ENCODE results near the gene BCL11A. TPM values are rescaled to one million over a fixed set of nuclear protein-coding genes. Genes with fewer than 3 reads are reported as not detected.

The BCL11A gene
- total RNA-seq, 1 donor from 2014 or later: 29.8 TPM

GRCh38 chr2:60520917-60521539, 32.4 kb downstream of the BCL11A start:
- H3K4me3 Mint-ChIP-seq (ENCODE audit: unreplicated experiment): no peak overlapping the region

GRCh38 chr2:60520151-60520876, 33.1 kb downstream of the BCL11A start:
- Mint-ChIP-seq H3K27me3 (ENCODE audit: low read depth, unreplicated experiment) (no peaks in the 10 kb centered on the region), H3K36me3 (ENCODE audit: low read depth, unreplicated experiment) (peaks cover 9% of the 10 kb centered on the region), H3K9me3 (ENCODE audit: unreplicated experiment) (peaks cover 2% of the 10 kb centered on the region), H3K4me3 (ENCODE audit: unreplicated experiment) (no peak overlapping the region), H3K27ac (ENCODE audit: unreplicated experiment) (peak overlapping the region; percentile 85), H3K4me1 (ENCODE audit: low read depth, unreplicated experiment) (peaks cover 57% of the 10 kb centered on the region)
- FAIRE-seq (no peak), DNase-seq (ENCODE audit: low read depth) (peak; percentile 47)
- no peak overlapping the region for H3K4me3 ChIP-seq (ENCODE audit: insufficient read depth, low read depth, low read length)
- peak overlapping the region; percentile 66 for H3K27ac ChIP-seq (ENCODE audit: low read depth, low read length)
- no peaks in the 10 kb centered on the region for H4K20me1 ChIP-seq (ENCODE audit: insufficient read depth, low read length)
- H3K4me1 ChIP-seq (ENCODE audit: insufficient read depth, low read length): peaks cover 42% of the 10 kb centered on the region
- peak overlapping the region; percentile 63 for H3K4me2 ChIP-seq (ENCODE audit: low read length)
- TF ChIP-seq EZH2 (IDR thresholded peaks at IDR 0.05; ENCODE audit: insufficient read depth, low read length): no peak
- TF ChIP-seq, protein P1, sequence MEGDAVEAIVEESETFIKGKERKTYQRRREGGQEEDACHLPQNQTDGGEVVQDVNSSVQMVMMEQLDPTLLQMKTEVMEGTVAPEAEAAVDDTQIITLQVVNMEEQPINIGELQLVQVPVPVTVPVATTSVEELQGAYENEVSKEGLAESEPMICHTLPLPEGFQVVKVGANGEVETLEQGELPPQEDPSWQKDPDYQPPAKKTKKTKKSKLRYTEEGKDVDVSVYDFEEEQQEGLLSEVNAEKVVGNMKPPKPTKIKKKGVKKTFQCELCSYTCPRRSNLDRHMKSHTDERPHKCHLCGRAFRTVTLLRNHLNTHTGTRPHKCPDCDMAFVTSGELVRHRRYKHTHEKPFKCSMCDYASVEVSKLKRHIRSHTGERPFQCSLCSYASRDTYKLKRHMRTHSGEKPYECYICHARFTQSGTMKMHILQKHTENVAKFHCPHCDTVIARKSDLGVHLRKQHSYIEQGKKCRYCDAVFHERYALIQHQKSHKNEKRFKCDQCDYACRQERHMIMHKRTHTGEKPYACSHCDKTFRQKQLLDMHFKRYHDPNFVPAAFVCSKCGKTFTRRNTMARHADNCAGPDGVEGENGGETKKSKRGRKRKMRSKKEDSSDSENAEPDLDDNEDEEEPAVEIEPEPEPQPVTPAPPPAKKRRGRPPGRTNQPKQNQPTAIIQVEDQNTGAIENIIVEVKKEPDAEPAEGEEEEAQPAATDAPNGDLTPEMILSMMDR (IDR thresholded peaks at IDR 0.05; ENCODE audit: insufficient read depth, low read depth, low read length): no peak
- H3K9ac ChIP-seq (ENCODE audit: low read length): peak overlapping the region; percentile 12
- H2AFZ ChIP-seq (ENCODE audit: low read depth, low read length): no peak overlapping the region
- no peaks in the 10 kb centered on the region for H3K9me3 ChIP-seq (ENCODE audit: insufficient read depth, low read depth, low read length)
- no peaks in the 10 kb centered on the region for H3K27me3 ChIP-seq (ENCODE audit: insufficient read depth, low read length)
- no peaks in the 10 kb centered on the region for H3K36me3 ChIP-seq (ENCODE audit: insufficient read depth, low read length)
- H3K79me2 ChIP-seq (ENCODE audit: insufficient read depth, low read length): peaks cover 15% of the 10 kb centered on the region

More at GRCh38 chr2:60520917-60521539, 32.4 kb downstream of the BCL11A start:
- peaks cover 15% of the 10 kb centered on the region for H3K79me2 ChIP-seq (ENCODE audit: insufficient read depth, low read length)
- H3K9me3 ChIP-seq (ENCODE audit: insufficient read depth, low read depth, low read length): no peaks in the 10 kb centered on the region
- H3K9ac ChIP-seq (ENCODE audit: low read length): no peak overlapping the region
- peaks cover 35% of the 10 kb centered on the region for H3K4me1 ChIP-seq (ENCODE audit: insufficient read depth, low read length)
- no peak for DNase-seq (ENCODE audit: low read depth)
- H3K4me1 Mint-ChIP-seq (ENCODE audit: low read depth, unreplicated experiment): peaks cover 54% of the 10 kb centered on the region
- no peaks in the 10 kb centered on the region for H3K27me3 ChIP-seq (ENCODE audit: insufficient read depth, low read length)
- no peak for FAIRE-seq
- H3K9me3 Mint-ChIP-seq (ENCODE audit: unreplicated experiment): peaks cover 2% of the 10 kb centered on the region
- H3K36me3 ChIP-seq (ENCODE audit: insufficient read depth, low read length): no peaks in the 10 kb centered on the region
- H3K27ac ChIP-seq (ENCODE audit: low read depth, low read length): peak overlapping the region; percentile 23
- no peak overlapping the region for H3K4me3 ChIP-seq (ENCODE audit: insufficient read depth, low read depth, low read length)
- H3K27me3 Mint-ChIP-seq (ENCODE audit: low read depth, unreplicated experiment): no peaks in the 10 kb centered on the region
- no peak overlapping the region for H2AFZ ChIP-seq (ENCODE audit: low read depth, low read length)
- no peaks in the 10 kb centered on the region for H4K20me1 ChIP-seq (ENCODE audit: insufficient read depth, low read length)
- peak overlapping the region; percentile 63 for H3K4me2 ChIP-seq (ENCODE audit: low read length)
- peaks cover 11% of the 10 kb centered on the region for H3K36me3 Mint-ChIP-seq (ENCODE audit: low read depth, unreplicated experiment)
- H3K27ac Mint-ChIP-seq (ENCODE audit: unreplicated experiment): peak overlapping the region; percentile 85
- TF ChIP-seq, protein P1 (IDR thresholded peaks at IDR 0.05; ENCODE audit: insufficient read depth, low read depth, low read length): no peak
- no peak for TF ChIP-seq EZH2 (IDR thresholded peaks at IDR 0.05; ENCODE audit: insufficient read depth, low read length)
